Fibroblast of skin of right biceps (primary cell): Measurements from ENCODE around the gene WASF1.
A peak's percentile ranks its signal among the peaks of the same experiment; 100 is the strongest.

ENCODE experiments used
- DNase-seq: peaks from one replicate; pipeline ENCODE4 v3.0.0-alpha.2; 2013

WASF1 gene

DNA sequence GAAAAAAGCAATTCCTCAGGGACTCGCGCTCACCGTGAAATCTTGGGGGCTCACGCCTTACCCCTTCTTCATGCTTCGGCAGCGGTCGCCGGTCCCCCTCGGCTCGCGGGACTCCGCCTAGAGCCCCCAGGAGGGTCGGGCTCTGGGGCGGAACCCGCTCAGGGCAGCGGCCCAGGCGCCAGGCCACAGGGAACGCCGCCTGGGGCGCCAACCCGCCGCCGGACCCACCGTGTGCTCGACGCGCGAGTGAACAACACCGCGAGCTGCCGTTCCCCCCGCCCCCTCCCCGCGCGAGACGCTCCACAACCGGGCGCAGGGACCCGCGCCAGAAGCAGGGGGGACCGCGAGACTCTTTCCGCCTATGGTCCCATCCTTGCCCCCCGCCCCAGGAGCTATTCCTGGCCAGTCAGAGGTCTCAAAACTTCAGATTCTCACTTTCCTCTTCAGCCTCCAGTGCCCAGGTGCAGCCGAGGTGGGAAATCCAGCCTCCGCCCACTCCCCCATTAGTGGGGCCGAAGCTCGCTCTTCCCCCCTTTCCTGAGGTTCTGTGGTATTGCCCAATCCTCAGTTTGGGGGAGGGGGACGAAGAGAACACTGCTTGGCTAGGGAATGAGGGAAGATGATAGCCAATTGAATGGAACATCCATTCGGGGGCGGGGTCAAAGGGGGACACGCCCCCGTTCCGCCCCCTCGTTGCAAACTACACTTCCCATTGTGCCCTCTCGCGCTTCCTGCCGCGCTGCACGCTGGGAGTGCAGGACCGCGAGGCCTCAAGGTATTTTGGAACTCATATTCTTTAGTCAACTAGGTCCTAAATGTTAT, at the start of gene WASF1:
Gene WASF1, minus strand, starts transcription at position 265 of the 822 bp plus-strand sequence. CDS start 52,069 bp downstream, outside the sequence.
- peak; percentile 99 for DNase-seq

DNA sequence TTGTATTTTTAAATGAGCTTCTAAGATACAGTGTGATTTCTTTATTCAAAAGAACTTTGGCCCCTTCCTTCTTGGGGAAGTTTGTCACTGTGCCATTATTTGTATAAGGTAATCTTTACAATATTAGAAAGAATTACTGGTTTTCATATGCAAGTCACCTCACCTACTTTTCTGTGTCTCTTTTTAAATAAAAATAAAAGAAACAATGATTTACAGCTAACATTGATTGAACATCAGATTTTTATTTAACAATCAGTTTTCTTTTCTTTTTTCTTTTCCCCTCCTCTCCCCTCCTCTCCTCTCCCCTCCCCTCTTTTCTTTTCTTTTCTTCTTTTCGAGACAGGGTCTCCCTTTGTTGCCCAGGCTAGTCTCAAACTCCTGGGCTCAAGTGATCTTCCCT, 46.8 kb upstream of the WASF1 start:
- DNase-seq = no peak

DNA sequence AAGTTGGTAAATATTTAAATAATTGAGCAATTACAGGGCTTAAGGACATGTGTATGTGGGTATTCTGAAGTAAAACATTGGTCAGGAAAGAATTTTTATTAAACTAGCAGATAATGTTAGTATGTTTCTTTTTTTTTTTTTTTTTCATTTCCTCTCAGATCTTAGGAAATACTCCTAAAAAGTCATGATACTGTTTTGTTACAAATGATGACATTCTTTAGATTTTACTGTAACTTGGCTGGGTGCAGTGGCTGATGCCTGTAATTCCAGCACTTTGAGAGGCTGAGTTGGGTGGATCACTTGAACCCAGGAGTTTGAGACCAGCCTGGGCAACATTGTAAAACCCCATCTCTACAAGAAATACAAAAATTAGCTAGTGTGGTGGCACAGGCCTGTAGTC, 42.3 kb upstream of the WASF1 start:
- no peak for DNase-seq

DNA sequence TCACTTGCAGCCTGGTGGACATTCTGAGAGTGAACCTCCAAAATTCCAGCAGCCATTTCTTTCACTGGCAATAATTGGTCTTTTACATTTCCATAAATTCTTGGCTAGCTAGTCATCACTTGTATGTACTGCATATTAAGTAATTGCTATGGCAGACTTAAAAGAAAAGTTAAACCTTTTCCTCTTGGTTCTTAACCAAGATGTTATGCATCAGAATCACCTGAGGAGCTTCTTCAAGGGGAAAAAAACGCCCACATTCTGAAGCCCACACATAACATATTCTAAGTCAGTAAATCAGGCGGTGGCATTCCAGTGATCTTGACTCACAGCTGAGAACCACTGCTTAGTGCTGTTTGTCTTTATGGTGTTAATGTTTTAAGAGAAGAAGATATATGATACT, 37.8 kb upstream of the WASF1 start:
- peak; percentile 24 for DNase-seq

DNA sequence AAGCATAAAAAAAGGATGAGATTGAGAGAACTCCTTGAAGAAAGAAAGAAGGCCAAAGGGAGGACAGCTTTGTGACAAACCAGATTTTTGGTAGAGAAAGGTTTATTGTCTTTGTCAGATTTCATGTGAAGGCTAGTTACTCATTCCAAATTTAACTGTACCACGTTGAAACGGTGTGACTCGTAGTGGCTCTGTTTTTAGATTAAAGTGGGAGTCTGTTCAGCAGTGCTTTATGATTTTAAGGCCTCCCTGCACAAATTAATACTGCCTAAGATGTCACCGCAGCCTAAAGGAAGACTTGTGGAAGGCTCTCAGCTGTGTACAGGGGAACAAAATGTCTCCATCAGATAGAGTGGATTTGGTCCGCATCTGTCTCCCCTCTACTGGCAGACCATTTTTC, 36.7 kb upstream of the WASF1 start:
- DNase-seq = no peak

DNA sequence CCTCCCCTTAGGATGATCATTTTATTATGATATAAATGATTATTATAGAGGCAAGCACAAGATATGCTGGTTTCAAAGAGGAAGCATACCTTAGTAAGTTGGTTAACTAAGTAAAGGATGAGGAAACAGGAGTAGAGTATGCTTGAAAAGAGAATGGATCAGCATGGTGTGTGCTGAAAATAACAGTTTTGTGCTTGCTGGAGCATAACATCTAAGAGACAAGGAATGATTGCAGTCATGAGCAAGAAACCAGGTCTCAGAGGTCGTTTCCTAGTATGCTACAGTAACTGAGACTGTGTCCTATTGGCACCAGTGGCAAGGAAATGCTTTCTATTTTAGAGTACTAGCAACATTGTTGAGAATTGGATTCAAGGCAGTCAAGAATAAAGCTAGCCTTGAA, 34.9 kb upstream of the WASF1 start:
- no peak for DNase-seq

DNA sequence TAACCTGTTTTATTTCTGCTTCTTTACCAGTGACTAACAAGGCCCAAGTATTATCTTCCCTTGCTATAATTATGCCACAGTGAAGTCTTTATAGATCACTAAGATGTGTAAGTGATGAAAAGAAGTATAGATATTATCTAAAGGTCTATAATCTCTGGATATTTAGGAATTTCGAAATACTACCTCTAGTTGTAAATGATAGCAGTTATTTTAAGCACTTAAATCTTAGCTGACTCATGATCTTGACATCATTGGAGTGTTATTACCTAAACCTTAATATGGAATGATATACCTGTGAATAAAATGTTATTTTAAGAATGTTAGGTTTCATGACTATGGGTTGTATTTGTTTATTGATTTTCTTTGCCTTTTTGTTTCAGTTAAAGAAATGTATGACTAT, 32.3 kb upstream of the WASF1 start:
- DNase-seq = no peak

DNA sequence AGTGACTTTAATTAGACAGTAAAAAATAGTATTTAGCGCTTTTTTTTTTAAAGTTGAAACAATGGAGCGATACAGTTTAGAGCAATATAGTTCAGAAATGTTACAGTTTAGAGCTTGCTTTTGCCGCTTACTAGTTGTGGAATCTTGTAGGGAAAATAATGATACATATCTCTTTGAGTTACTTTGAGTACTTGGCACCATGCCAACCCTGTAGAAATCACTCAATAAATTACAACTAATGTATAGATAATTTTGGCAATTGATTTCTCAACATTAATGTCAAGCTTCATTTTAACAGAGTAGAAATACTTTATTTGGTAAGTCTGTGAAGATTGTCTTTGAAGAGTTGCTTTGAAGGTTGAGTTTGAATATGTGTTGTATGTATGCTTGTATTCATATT, 28.2 kb upstream of the WASF1 start:
- DNase-seq = no peak

DNA sequence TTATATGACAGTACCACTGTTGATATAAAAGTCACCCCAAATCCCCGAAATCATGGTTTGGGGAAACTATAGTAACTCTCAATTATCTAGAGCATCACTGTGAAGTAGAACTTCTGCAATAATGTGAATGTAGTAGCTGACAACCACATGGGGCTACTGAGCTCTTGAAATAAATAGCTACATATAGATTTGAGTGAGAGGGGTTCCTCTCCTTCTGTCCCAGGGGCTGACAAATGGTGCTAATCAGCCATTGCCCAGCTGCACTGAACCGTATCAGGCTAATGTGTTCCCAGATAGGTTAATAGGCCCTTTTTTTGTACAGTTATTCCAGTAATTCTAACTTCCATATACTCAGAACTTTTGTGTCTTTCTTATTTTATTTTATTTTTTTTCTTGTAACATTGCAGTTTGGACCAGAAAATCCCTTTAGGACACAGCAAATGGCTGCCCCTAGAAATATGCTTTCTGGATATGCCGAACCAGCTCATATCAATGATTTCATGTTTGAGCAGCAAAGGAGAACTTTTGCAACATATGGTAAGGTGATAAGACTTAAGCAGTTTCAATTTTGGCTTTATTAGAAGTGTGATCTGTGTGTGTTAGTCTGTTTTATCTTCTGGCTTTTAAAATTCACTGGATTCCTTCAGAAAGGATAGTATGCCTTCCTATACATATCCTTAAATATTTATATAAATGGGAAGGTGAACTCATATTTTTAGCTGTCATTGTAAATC, 21.8 kb upstream of the WASF1 start:
- no peak for DNase-seq

DNA sequence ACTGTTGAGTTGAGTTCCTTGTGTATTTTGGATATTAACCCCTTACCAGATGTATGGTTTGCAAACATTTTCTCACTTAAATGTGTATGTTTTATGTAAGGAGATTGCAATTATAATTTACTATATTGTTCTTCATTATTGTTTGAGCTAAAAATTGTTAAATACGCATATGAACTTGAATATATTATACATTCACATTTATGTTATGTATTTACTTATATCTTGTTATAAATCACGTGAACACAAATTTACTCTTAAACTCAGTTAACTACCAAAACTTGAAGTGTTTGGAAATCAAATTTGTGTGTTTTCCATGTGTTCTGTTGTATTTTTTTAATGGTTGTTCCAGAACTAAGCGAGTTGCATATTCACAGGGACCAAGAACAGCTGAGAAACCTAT, 19.1 kb upstream of the WASF1 start:
- no peak for DNase-seq

DNA sequence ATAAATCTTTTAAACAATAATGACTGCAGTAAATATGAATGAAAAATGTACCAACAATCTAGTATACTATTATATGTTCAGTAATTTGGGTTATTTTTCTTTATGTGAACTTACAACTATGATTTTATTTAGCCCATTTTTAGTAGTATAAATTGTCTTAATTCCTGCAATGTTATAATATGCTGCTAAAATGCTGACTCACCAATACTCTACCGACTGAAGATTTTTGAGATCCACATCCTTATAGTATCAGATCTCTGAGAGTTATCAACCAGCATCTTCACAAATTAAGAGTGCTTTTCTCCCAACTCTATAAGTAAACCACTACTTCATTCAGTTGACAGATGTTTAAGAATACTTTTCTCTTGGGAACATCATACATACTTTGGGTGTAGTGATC, 17.4 kb upstream of the WASF1 start:
- no peak for DNase-seq

DNA sequence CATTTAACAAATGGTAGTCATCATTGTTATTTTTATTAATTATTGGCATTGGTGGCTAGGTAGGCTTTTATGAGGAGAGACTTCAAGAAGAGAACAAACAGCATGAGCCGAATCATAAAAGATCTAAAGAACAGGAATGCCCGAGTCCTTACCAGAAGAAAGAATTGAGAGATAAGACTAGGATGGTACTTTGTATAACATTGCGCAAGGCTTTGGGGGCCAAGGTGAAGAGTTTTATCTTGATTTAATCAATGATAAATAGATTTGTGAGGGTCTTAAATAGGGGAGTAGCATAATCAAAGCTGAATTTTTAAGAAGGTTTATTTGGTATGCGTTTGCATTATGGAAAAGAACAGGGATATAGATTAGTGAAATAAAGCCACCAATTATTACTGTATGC, 16.2 kb upstream of the WASF1 start:
- DNase-seq = no peak

DNA sequence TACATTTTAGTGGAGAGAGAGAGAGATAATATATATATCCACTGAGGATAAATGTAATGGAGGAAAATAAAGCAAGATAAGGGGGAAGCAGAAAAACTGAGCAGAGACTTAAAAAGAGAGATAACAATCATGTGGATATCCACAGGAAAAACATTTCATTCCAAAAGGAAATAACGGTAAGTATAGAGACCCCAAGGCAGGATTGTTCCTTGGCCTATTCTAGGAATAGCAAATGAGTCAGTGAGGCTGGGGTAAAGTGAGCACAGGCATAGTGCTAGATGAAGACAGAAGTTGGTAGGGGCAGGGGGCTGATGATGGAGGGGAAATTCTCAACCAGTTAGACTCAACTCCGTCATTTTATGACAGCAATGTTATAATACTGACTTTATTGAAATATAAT, 12.0 kb upstream of the WASF1 start:
- DNase-seq = no peak

DNA sequence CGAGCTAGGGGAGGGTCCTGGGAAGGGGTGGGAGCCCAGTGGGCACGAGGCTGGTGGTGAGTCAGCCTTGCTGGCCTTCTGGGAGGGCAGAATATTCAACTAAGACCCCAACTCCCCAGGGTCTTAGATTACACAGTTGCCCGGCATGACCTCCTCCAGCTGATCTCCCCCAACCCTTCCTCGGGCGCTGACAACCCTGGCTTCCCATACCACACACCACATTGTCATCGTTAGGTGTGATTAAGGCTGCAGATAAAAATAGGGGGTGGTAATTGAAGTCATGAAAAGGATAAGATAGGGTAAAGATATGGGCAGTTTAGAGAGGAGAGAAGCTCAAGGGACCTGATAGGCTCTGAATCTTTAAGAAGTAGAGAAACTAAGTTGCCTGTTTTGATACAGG, 11.3 kb upstream of the WASF1 start:
- no peak for DNase-seq

DNA sequence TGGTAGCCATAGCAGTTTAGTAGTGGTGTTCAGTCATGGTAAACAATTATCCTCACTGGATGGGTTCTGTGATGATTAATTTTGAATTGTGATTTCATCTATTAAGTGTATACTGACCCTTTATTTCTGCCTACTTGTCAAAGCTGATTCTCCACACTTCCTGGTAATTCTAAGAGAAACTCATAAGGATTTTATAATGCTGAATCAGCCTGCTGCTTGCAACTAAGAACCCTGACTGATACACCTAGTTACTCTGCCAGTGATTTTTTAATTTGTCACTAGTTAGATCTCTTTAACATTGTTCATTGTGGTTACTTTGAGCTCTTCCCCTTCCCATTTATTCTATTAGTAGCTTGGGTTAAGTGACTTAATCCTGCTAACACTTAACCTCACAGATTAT, 9.3 kb upstream of the WASF1 start:
- peak; percentile 31 for DNase-seq

DNA sequence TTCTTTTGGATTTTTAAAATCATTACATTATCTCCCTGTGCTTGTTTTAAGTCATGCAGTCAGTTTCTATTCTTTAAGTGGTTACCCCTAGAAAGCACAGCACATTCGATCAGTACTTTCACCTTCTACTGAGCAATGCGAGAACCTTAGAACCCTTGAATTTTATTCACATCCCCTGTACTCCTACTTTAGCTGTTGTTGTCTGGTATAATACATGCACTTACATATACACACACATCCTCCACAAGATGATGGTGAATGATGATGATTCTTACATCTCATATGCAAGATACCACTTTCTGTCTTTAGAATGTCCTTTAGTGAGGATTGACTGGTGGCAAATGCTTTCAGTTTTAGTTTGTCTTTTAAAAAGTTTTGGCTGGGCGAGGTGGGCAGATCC, 6.4 kb upstream of the WASF1 start:
- no peak for DNase-seq

DNA sequence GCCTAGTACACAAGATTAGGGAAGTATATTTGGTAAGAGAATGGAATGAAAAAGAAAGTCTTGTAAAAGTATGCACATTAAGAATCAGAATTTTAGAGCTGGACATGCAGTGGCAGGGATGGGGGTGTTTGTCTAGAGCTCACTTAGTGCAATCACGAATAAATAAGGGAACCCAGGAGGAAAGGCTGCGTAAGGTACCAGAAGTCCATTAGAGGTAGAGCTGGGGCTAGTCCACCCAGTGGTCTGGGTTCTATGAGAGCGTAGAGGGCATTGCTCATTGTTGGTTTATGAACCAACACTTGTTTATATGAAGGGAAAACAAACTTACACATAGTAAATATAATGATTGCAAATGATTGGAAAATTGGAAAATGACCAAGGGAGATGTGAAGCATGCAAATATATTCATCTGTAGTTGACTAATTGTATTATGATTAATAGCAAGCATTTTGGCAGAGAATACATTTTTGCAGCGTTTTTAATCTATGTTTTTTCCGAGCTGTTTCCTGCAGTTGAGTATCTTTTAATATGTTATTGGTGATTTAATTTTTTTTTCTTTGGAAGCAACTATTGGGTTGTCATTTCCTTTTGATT, 3.9 kb upstream of the WASF1 start:
- DNase-seq = no peak

DNA sequence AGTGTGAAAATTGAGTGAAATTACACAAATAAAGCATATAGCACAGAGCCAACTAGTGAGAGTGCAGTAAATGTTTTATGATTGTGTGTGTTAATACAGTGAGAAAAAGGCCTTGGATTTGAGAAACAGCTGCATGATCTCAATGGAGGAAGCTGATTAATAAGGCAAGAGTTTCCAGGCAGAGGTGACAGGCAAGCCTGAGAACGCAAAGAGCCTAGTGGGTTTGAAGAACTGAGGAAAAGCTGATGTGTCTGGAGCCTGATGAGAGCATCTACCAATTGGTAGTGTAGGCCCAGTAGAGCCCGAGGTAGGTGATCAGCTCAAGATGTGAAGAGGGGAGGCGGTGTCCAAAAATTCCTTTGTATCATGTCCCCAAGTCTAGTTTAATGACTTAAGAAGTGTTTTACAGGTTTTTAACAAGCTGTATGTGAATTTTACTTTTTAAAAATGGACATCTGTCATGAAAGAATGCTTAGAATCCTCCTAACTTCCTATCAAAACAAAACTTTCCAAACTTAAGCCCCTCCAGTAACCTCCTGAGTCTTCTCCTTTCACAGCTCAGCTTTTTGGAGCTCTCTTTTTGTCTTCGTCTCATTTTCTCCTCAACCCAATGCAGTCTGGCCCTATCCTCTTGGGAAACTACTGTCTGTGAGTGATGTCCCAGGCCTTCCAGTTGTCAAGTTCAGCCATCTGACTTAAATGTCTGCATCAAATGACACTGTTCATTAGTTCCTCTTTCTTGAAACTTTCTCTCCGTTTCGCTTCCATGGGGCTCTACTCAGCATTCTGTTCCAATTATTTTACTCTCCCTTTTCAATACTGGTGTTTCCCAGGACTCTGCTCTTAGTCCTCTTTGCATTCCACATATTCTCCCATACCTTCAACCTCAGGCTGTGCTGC, 1.9 kb upstream of the WASF1 start:
- DNase-seq = no peak

DNA sequence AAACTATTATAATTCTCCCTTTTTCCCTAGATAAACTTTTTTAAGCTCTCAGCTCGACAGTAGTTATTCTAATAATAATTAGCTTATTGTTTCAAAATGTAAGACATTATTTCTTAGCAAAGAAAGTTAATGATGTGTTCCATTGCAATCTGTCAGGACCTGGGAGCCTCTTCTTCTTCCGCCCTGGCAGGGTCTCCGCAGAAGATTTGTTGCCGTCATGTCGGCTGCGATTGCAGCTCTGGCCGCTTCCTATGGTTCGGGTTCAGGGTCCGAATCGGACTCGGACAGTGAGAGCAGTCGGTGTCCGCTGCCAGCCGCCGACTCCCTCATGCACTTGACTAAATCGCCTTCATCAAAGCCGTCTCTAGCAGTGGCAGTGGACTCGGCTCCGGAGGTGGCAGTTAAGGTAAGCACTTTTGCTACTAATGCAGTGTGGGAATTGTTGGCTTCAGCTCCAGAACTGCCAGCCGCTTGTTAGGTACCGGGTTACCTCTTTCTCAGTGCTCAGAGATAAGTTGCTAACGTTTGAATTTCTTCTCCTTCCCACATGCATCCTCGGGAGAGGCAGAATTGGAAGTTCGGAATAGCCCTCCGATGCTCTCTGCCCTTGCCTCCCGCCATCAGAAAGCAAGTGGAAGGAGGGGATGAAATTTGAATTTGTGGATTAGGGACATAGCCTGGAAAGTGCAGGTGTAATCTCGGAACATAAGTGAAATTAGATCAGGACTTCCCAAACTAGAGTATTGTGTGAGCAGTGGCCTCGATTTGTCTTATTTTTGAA, 948 bp upstream of the WASF1 start, which contains the start of gene CDC40:
Gene CDC40, plus strand, starts transcription at position 200 of the 781 bp plus-strand sequence. Its CDS starts 18 bp downstream, at position 218.
- DNase-seq = no peak

DNA sequence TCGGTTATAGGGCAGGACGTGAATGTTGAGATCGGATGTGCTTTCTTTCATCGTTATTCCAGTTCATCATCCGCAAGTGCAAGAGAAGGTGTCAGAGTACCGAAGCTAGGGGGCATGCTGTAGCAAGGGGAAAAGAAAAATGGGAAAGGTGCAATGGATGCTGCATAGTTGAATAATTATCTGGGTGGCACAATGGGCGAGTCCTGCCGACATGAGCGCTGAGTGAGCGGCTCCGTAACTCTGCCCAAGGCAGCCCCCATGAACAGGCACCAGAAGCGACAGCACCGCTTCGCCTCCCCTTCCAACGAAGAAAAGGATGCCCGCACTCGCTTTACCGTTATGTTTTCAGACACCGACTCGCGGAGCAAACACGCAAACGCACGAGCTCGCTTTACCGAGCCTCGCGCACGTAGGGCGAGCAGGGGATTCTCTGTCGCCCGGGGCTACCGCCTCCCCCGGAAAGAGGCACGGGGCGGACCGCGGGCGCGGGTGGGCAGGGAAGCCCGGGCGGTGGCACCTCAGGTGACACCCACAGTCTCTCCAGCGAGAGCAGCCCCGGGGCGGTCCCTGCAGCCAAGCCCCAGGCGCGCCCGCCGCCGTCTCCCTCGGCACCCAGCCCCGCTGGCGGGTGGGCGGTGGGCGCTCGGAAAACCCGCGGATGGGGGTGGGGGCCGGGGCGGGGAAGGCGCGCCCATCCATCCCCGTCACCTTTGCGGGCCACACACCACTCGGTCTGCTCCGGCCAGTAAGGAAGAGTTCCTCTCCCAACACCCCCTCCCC, 654 bp downstream of the WASF1 start:
- peak; percentile 64 for DNase-seq

DNA sequence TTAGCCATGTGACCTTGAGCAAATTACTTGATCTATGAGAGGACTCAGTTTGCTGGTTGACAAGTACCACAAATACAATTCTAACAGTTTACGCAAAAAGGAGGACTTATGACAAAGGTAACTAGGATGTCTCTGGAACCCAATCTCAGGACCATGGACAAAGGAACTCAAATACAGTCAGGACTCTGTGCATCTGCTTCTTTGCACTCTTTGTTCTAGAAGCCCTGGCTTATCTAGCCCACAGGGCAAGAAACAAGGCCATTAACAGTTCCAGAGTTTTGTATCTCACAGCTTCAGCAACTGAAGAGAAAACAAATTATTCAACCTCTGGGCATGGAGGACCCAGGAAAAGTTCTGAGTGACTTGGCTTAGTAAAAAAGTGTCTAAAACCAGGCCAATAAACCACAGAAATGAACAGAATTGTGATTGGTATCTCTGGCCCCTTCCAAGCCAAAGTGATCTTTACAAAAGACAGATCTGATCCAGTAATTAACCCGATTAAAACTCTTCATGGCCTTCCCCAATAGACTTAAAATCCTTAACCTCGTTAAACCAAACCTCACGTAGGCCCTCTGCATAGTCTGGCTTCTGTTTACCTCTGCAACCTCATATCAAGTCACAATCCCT, 5.9 kb downstream of the WASF1 start:
- no peak for DNase-seq
